Medulla oblongata (tissue), 1 donor: Measurements from ENCODE around the gene PHETA1.
A peak's percentile ranks its signal among the peaks of the same experiment; 100 is the strongest.

ENCODE experiments used
- DNase-seq: peaks from one replicate; pipeline ENCODE4 v3.0.0-alpha.2; 2015; ENCODE audit errors: extremely low spot score

PHETA1 gene

GRCh38 chr12:111368788-111369495 lies at the start of gene PHETA1:
TSS of gene PHETA1 (minus strand) at chr12:111369095. CDS start at chr12:111363427, 5,668 bp downstream.
- DNase-seq: peak; percentile 92

GRCh38 chr12:111418594-111418880 lies 49.6 kb upstream of the PHETA1 start:
- no peak for DNase-seq

- DNase-seq: no peak
These were observed 49.1 kb upstream of the PHETA1 start for GRCh38 chr12:111417784-111418593.

- DNase-seq: no peak
These were observed 48.4 kb upstream of the PHETA1 start for GRCh38 chr12:111417290-111417689.

GRCh38 chr12:111414711-111415252 lies 45.9 kb upstream of the PHETA1 start:
- DNase-seq: no peak

GRCh38 chr12:111413442-111414086 lies 44.7 kb upstream of the PHETA1 start:
- DNase-seq: no peak

- DNase-seq: no peak
These were observed 44.0 kb upstream of the PHETA1 start for GRCh38 chr12:111412830-111413441.

GRCh38 chr12:111412007-111412829 lies 43.3 kb upstream of the PHETA1 start:
- peak; percentile 82 for DNase-seq

- no peak for DNase-seq
These were observed 42.4 kb upstream of the PHETA1 start for GRCh38 chr12:111411185-111411764.

GRCh38 chr12:111410431-111411184 lies 41.7 kb upstream of the PHETA1 start:
- no peak for DNase-seq

- no peak for DNase-seq
These were observed 41.0 kb upstream of the PHETA1 start for GRCh38 chr12:111409780-111410430.

- no peak for DNase-seq
These were observed 40.5 kb upstream of the PHETA1 start for GRCh38 chr12:111409403-111409779.

- DNase-seq: no peak
These were observed 39.9 kb upstream of the PHETA1 start for GRCh38 chr12:111408686-111409402.

- DNase-seq: no peak
These were observed 39.2 kb upstream of the PHETA1 start for GRCh38 chr12:111408116-111408440.

GRCh38 chr12:111407377-111408115 lies 38.7 kb upstream of the PHETA1 start:
- no peak for DNase-seq

GRCh38 chr12:111406474-111407376 lies 37.8 kb upstream of the PHETA1 start:
- peak; percentile 83 for DNase-seq

- DNase-seq: no peak
These were observed 37.1 kb upstream of the PHETA1 start, which contains the start of gene SH2B3 for GRCh38 chr12:111405859-111406473. TSS of gene SH2B3 (plus strand) at chr12:111405923. CDS start at chr12:111418146, 12,223 bp downstream.
